ENCODE measurements around the gene DNASE2B. TPM values are rescaled to one million over a fixed set of nuclear protein-coding genes. Genes with fewer than 3 reads are reported as not detected.

Gene DNASE2B
- total and polyA plus RNA-seq, 2 experiments from 2014 or later, result not detected

GRCh38 chr1:84410328-84411095 lies 12.2 kb downstream of the DNASE2B start (continued):
- TF ChIP-seq ZNF462 (CRISPR knock-in tag; IDR thresholded peaks at IDR 0.05), result no peak
- TF ChIP-seq POLR2AphosphoS5 (IDR thresholded peaks at IDR 0.05; ENCODE audit: low read depth), result no peak

- Histone ChIP-seq H2AFZ (no peak overlapping the region), H3K9me2 (ENCODE audit: insufficient read depth) (no peaks in the 10 kb centered on the region), H3F3A (replicated peaks; ENCODE audit: low read depth) (no peaks in the 10 kb centered on the region), H3K4me3 (no peak overlapping the region), H3K4me1 (ENCODE audit: insufficient read depth) (no peaks in the 10 kb centered on the region), H3K36me3 (ENCODE audit: insufficient read depth) (no peaks in the 10 kb centered on the region), H3K79me2 (replicated peaks; ENCODE audit: insufficient read depth) (no peaks in the 10 kb centered on the region), H3K27ac (ENCODE audit: low read depth) (no peak overlapping the region), H3K27me3 (ENCODE audit: insufficient read depth) (no peaks in the 10 kb centered on the region), H4K20me1 (replicated peaks; ENCODE audit: insufficient read depth) (no peaks in the 10 kb centered on the region), H3K4me2 (no peak overlapping the region)
- Mint-ChIP-seq H3K36me3 (ENCODE audit: low read depth) (no peaks in the 10 kb centered on the region), H3K9me3 (no peaks in the 10 kb centered on the region), H3K4me3 (no peak overlapping the region), H3K4me1 (no peaks in the 10 kb centered on the region), H3K27me3 (ENCODE audit: insufficient read depth, low read depth, poor library complexity) (no peaks in the 10 kb centered on the region), H3K27ac (no peak overlapping the region)
- no peak for DNase-seq (ENCODE audit: low spot score)
- no peak for ATAC-seq
- no peak for TF ChIP-seq JUNB (IDR thresholded peaks at IDR 0.05; ENCODE audit: unreplicated experiment)
Measured at GRCh38 chr1:84412316-84412942, 14.1 kb downstream of the DNASE2B start.
